Measurements from ENCODE around the gene SNX33.
A peak's percentile ranks its signal among the peaks of the same experiment; 100 is the strongest.
"Not testable (repeated sequence)": the region's sequence is repeated elsewhere in the genome, so short reads cannot be mapped to it uniquely, and the experiment has no call there.

The SNX33 gene

DNA sequence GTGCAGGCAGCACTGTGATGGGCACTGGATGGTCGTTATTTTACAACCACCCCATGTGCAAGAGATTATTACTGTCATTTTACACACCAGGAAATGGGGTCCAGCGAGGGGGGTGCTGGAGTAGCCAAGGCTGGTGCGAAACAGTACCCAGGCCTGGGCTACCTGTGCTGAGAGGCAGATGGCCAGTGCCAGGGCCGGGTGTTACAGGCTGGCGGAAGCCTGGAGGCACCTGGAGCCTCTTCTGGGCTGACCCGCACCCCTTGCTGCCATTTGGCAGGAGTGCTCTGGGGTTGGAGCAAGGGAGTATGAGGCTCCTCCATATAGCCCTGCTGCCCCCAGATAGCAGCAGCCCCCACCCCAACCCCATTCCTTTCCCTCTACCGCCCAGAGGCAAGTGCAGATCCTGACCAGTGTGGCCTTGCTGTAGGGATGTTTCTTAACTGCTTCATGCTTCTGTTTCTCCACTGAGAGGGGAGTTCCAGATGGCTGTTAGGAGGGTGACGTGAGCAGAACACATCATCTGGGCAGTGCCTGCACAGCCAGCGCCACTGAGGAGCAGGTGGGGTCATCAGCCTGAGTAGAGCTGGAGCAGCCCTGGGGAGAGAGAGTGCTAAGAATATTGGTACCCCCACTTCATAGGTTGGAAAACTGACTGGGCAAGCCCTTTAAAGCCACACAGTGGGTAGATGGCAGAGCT is 15.3 kb downstream of the SNX33 start:
- DNase-seq: no peak

DNA sequence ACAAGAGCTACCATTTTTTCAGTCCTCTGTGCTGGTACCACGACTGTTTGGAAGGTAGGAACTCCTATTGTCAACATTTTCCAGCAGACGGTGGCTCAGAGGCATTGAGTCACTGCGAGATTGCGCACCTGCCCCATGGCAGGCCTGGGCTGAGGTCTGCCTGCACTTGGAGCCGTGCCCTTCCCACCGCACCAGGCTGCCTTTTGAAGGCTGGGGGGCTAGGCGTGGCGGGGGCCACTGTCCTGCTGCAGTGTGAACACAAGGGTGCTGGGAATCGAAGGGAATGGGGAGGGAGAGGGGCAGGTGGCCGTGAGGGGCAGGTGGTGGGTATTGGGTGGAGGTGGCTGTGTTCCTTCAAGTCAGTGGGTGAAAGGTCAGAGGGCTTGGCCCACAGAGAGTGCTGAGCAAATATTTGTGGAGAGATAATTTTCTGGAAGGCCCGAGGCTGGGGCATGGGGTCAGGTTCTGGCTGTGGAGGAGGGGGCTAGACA is 16.3 kb downstream of the SNX33 start:
- DNase-seq: no peak

DNA sequence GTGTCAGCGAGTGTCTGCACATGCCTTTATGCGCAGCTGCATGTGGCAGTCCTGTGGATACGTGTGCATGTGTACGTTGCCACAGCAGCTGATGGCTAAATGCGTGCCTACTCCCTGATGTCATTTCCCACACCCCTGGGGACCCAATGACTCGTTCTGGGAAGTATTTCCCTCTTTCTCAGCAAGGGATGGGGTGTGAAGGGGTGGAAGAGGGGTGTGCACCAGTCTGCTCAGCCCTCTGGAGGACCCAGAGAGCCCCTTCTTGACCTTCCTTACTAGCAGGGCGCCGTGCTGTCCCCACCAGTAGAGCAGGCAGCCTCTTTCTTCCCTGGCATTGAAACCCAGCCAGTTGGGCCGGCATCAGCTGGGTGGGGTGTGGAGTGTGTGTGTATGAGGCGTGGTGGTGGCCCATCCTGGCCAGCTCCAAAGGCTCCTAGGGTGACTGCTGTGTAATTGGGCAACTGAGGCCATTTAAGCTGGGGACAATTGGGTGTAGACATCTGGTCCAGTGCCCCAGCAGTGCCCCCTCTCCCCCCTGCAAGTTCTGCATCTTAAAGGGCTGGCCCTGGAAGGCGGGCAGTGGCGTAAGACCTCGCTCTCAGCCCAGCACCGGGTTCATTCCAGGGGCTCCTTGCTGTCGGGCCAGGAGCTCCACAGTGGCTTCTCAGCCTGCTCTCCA is 19.2 kb downstream of the SNX33 start:
- no peak for DNase-seq

- no peak for DNase-seq
These were observed 21.6 kb downstream of the SNX33 start for GRCh38 chr15:75669191-75669878.

DNA sequence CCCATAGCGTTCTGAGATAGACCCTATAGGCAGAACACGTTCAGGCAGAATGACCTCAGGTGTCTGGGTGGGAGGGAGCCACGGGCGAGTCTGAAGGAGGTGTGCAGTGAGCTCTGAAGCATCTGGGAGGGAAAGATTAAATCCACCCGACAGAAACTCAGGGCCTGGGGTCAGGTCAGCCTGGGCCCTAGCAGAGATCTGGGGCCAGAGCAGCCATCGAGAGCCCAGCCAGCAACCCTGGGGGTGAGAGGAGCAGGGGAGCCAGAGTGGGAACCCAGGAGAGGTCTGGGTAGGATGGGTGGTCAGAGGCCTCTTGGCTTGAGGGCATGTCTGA is 22.1 kb downstream of the SNX33 start:
- DNase-seq: no peak

- no peak for DNase-seq
These were observed 24.3 kb downstream of the SNX33 start for GRCh38 chr15:75671730-75672602.

- no peak for DNase-seq
These were observed 25.1 kb downstream of the SNX33 start for GRCh38 chr15:75672646-75673425.

- DNase-seq: peak; percentile 5
These were observed 25.9 kb downstream of the SNX33 start for GRCh38 chr15:75673426-75674235.

DNA sequence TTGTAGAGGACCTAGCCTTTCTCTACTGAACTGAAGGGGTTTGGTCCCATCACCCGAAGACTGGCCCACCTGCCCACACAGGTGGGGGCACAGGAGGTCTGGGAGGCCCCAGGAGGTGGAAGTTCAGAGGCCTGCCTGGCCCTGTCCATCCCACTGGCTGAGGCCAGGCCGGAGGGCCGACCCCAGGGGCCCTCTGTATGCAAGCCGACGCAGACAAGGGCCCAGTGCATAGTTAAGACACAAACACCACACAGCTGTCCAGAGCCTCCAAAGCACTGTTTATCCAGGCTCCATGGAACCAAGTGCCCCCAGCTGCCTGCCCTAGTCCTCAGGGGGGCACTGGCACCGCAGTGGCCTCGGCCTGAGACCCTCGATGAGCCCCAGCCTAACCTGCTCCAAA is 26.7 kb downstream of the SNX33 start:
- no peak for DNase-seq

GRCh38 chr15:75675579-75676404 is 28.1 kb downstream of the SNX33 start:
- DNase-seq: no peak

GRCh38 chr15:75676688-75677464 is 29.2 kb downstream of the SNX33 start:
- no peak for DNase-seq

DNA sequence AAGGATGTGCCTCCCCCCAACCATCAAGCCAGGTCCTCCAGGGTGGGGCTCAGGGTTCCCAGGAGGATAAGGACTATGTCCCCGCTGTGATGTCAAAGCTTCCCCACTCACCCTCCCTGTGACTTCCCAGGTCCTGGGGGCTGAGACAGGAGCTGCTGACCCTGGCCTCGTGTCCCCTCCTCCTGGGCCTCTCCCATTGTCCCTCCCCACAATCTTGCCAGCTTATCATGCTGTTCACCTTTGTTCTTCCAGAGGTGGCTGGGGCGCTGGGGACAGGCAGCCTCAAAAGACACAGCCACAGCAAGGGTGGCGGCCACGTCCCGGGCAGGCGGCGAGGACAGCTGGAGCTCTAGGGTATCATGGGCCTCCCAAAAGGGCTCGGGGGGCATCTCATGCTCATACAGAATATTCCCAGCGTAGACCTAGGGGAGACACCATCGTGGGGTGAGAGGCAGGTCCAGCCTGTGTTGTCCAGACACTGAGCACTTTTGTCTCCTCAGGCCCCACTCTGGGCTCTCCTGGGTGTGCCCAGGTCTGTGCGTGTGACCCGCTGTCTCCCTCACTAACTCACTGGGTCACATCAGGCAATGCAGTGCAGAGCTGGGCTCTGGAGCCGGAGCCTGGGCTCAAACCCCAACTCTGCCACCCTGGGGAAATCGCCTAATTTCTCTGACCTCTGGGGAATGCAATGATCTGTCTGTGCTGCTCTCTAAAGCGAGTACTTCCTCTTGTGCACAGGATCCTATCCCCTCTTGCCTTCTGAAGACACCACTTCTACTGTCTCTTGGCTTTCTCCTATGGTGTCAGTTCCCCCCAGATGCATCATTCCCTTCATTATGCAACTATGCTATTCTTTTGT is 30.0 kb downstream of the SNX33 start:
- no peak for DNase-seq

- not testable (repeated sequence) for DNase-seq
These were observed 30.6 kb downstream of the SNX33 start for GRCh38 chr15:75678324-75678690.

- no peak for DNase-seq
These were observed 32.5 kb downstream of the SNX33 start for GRCh38 chr15:75680007-75680789.

- no peak for DNase-seq
These were observed 34.7 kb downstream of the SNX33 start for GRCh38 chr15:75682181-75683135.

DNA sequence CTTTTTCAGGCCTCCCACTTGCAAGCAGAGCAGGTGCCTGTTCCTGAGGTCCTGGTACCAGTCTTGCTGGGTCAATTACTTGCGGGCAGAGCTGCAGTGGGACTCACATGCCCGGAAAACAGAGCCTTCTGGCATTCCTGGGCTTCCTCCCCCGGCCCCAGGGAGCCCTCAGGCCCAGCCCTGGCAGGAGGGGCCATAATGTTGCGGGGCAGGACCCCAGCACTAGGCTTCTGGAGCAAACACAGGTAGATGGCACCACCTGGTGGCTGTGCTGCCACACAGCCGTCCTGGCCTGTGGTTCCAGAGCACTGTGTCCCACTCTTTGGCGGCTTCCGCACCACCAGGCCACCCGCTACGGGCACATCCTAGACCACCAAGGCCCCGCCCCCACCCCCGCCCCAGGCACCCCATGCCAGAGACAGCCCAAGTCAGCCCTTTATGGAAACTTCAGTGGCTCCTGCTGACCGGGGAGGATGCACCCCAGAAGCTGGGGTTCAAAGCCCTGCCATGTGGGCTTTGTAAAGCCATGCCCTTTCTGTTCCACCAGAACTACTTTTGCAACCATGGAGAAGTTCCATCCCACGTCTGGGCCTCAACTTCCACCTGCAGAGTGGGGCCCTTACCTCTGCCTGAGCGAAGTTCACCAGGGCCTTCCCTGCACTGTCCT is 36.1 kb downstream of the SNX33 start:
- DNase-seq: not testable (repeated sequence)

All from DMS153 (cell line).